ENCODE data around the gene MACROD1. TPM values are rescaled to one million over a fixed set of nuclear protein-coding genes. Genes with fewer than 3 reads are reported as not detected.
A peak's percentile ranks its signal among the peaks of the same experiment; 100 is the strongest.

The MACROD1 gene, protein sequence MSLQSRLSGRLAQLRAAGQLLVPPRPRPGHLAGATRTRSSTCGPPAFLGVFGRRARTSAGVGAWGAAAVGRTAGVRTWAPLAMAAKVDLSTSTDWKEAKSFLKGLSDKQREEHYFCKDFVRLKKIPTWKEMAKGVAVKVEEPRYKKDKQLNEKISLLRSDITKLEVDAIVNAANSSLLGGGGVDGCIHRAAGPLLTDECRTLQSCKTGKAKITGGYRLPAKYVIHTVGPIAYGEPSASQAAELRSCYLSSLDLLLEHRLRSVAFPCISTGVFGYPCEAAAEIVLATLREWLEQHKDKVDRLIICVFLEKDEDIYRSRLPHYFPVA
- total RNA-seq (10 to 100 TPM in 3 of 5 donors, 1 to 10 TPM in 2; 6.0 to 14.8 (median 10.4) TPM), total RNA-seq (1.0 to 10.2 (median 4.3) reads per million in 29 experiments)
- 5.5 TPM for total RNA-seq (2013)

DNA sequence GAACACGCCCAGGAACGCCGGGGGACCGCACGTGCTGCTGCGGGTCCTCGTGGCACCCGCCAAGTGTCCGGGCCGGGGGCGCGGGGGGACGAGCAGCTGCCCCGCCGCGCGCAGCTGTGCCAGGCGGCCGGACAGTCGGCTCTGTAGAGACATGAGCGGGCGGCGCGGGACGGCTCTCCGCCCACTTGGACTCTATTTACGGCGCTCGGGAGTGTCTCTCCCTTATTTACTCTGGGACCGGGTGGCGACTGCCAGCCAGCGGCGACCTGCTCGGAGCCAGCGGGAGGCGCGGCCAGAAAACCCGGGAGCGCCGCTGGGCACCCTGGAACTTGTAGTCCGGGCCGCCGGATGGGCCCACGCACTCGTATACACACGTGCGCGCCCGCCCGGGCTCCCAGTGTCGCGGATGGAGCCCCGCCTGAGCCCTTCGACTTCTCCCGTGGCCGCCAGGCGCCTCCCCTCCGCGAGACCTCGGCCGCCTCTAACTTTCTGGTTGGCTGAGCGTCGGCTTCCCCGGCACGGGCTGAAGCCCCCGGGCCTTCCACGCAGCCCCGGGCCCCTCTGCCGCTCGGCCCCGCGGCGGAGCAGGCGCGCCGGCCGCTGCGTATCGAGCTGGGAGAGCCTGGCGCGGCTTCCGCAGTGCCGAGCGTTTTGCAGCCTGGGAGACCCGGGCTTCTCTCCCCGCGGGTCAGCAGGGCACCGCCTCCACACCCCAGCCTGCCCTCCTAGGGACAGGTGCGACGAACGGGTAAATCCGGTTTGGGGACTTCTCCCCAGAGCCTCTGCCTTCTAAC lies at the start of gene MACROD1:
TSS of gene MACROD1 (minus strand) at position 272 of the 794 bp plus-strand sequence. CDS start at position 153, 119 bp downstream.
- Mint-ChIP-seq H3K9me3 (no peaks in the 10 kb centered on the region), H3K36me3 (no peaks in the 10 kb centered on the region), H3K27ac (peak within 1 kb of the TSS; percentile 46 to 76), H3K27me3 (no peaks in the 10 kb centered on the region), H3K4me1 (peaks cover 6 to 14% (median 8%) of the 10 kb centered on the region in 3 donors), H3K4me3 (peak within 1 kb of the TSS; percentile 84 to 88 (median 88))
- H3K4me1 ChIP-seq (ENCODE audit: control insufficient read depth in 1 of 2, extremely low read depth in 1 of 2, insufficient read depth in 2 of 2, low read length in 2 of 2), result peaks cover 0 to 18% of the 10 kb centered on the region in 2 experiments
- no peaks in the 10 kb centered on the region for H3K9me3 ChIP-seq
- no peak within 1 kb of the TSS for H3K27ac ChIP-seq (ENCODE audit: low read length)
- DNase-seq (peak; percentile 32 to 84 (median 60)), ATAC-seq (replicated peaks in 1 of 4) (peak; percentile 95 to 98 (median 96))
- ChIA-PET POLR2A (no interaction called here), CTCF (no interaction called here)
- no peaks in the 10 kb centered on the region for H3K27me3 ChIP-seq (replicated peaks in 1 of 2; ENCODE audit: control insufficient read depth in 2 of 2, extremely low read depth in 1 of 2, insufficient read depth in 2 of 2, low read length in 1 of 2)
- under 1% methylated on average over 87 of the region's 92 CpGs for WGBS (ENCODE audit: insufficient coverage)
- peak within 1 kb of the TSS; percentile 64 to 84 for H3K4me3 ChIP-seq (ENCODE audit: control insufficient read depth in 1 of 2, extremely low read depth in 1 of 2, low read length in 1 of 2)
- no peaks in the 10 kb centered on the region for H3K36me3 ChIP-seq (ENCODE audit: control insufficient read depth in 2 of 2, extremely low read depth in 1 of 2, insufficient read depth in 1 of 2, low read length in 1 of 2)

DNA sequence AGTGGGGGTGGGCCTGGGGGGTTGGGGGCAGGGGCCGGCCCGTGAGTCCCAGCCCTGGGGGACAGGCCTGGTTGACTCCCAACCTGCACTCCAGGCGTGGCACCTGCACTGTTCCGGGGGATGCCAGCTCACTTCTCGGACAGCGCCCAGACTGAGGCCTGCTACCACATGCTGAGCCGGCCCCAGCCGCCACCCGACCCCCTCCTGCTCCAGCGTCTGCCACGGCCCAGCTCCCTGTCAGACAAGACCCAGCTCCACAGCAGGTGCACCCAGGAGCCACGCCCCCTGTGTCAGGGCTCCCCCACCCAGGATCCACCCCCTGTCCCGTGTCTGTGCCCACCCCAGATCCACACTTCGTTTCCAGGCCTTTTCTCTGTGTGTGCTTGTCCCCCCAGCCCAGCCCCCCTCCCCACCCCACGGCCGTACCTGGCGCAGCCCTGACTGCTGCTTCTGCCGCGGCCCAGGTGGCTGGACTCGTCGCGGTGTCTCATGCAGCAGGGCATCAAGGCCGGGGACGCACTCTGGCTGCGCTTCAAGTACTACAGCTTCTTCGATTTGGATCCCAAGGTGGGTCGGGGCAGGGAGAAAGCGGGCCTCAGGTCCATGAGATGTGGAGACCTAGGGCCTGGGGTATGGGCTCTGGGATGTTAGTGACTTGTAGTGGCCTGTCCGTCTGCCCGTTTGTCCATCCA lies 45.4 kb upstream of the MACROD1 start:
- peaks cover 17% of the 10 kb centered on the region for H3K36me3 Mint-ChIP-seq
- 90% methylated on average over 23 of the region's 30 CpGs for WGBS (ENCODE audit: insufficient coverage)
- peaks cover 25 to 50% of the 10 kb centered on the region in 2 donors for H3K36me3 ChIP-seq (ENCODE audit: control insufficient read depth in 2 of 2, extremely low read depth in 1 of 2, insufficient read depth in 1 of 2, low read length in 1 of 2)

DNA sequence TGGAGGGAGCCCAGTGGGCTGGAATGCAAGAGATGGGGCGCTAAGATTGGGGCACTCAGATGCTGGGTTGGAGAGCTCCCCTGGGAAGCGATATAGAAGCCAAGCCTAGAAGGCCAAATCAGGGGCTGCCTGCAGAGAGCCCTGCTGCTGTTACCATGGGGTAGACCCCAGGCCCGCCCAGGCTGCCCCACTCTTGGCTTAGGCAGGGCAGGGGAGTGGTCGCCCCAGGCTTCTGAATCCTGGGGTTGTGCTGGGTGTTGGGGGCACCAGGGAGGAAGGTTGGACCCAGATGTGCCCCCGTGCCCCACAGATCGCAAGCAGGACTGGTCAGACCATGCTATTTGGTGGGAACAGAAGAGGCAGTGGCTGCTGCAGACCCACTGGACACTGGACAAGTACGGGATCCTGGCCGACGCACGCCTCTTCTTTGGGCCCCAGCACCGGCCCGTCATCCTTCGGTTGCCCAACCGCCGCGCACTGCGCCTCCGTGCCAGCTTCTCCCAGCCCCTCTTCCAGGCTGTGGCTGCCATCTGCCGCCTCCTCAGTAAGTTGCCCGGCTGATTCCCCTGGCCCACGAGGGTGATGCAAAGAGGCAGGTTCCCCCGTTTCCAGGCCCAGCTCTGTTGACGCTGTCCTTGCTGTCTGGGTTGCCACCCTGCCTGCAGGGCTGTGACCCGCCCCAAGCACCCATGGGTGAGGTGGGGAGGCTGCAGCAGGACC lies 44.5 kb upstream of the MACROD1 start:
- POLR2A ChIA-PET, result interaction anchor here in 1 of 2 donors (0.6 kb wide), 2 partner anchors 8 to 13 kb away, joined by 3 to 6 read pairs; no protein-coding TSS in a partner anchor
- CTCF ChIA-PET, result interaction anchor here (0.6 kb wide), 2 partner anchors 101 to 147 kb away, joined by 4 to 5 read pairs; no protein-coding TSS in a partner anchor
- H3K27me3 Mint-ChIP-seq, result no peaks in the 10 kb centered on the region
- Histone ChIP-seq H3K27me3 (replicated peaks in 1 of 2; ENCODE audit: control insufficient read depth in 2 of 2, extremely low read depth in 1 of 2, insufficient read depth in 2 of 2, low read length in 1 of 2) (no peaks in the 10 kb centered on the region), H3K4me1 (ENCODE audit: control insufficient read depth in 1 of 2, extremely low read depth in 1 of 2, insufficient read depth in 2 of 2, low read length in 2 of 2) (peaks cover 9 to 45% of the 10 kb centered on the region in 2 experiments), H3K27ac (ENCODE audit: low read length) (no peak overlapping the region), H3K9me3 (no peaks in the 10 kb centered on the region), H3K4me3 (ENCODE audit: control insufficient read depth in 1 of 2, extremely low read depth in 1 of 2, low read length in 1 of 2) (no peak overlapping the region), H3K36me3 (ENCODE audit: control insufficient read depth in 2 of 2, extremely low read depth in 1 of 2, insufficient read depth in 1 of 2, low read length in 1 of 2) (peaks cover 25 to 46% of the 10 kb centered on the region in 2 donors)
- peak overlapping the region in 1 of 2 donors; percentile 1 for H3K27ac Mint-ChIP-seq
- H3K4me1 Mint-ChIP-seq, result peaks cover 29 to 51% (median 51%) of the 10 kb centered on the region in 3 donors
- ATAC-seq (replicated peaks in 1 of 4), result no peak
- H3K9me3 Mint-ChIP-seq, result no peaks in the 10 kb centered on the region
- H3K36me3 Mint-ChIP-seq, result peaks cover 17% of the 10 kb centered on the region
- DNase-seq, result no peak
- H3K4me3 Mint-ChIP-seq, result no peak overlapping the region
- whole genome bisulfite sequencing (ENCODE audit: insufficient coverage), result 93% methylated on average over 24 of the region's 24 CpGs

More for the DNA sequence above, 45.4 kb upstream of the MACROD1 start:
- POLR2A ChIA-PET, result interaction anchor here in 1 of 2 donors (0.6 kb wide), 2 partner anchors 8 to 12 kb away, joined by 3 to 6 read pairs; no protein-coding TSS in a partner anchor
- no peak for DNase-seq
- Histone ChIP-seq H3K4me3 (ENCODE audit: control insufficient read depth in 1 of 2, extremely low read depth in 1 of 2, low read length in 1 of 2) (no peak overlapping the region), H3K27me3 (replicated peaks in 1 of 2; ENCODE audit: control insufficient read depth in 2 of 2, extremely low read depth in 1 of 2, insufficient read depth in 2 of 2, low read length in 1 of 2) (no peaks in the 10 kb centered on the region), H3K9me3 (no peaks in the 10 kb centered on the region), H3K4me1 (ENCODE audit: control insufficient read depth in 1 of 2, extremely low read depth in 1 of 2, insufficient read depth in 2 of 2, low read length in 2 of 2) (peaks cover 3 to 37% of the 10 kb centered on the region in 2 experiments), H3K27ac (ENCODE audit: low read length) (no peak overlapping the region)
- CTCF ChIA-PET, result interaction anchor here (0.6 kb wide), 2 partner anchors 100 to 148 kb away, joined by 4 to 5 read pairs; no protein-coding TSS in a partner anchor
- H3K4me1 Mint-ChIP-seq, result peaks cover 21 to 43% (median 42%) of the 10 kb centered on the region in 3 donors
- no peaks in the 10 kb centered on the region for H3K27me3 Mint-ChIP-seq
- H3K27ac Mint-ChIP-seq, result no peak overlapping the region
- ATAC-seq (replicated peaks in 1 of 4), result no peak
- no peak overlapping the region for H3K4me3 Mint-ChIP-seq
- no peaks in the 10 kb centered on the region for H3K9me3 Mint-ChIP-seq

DNA sequence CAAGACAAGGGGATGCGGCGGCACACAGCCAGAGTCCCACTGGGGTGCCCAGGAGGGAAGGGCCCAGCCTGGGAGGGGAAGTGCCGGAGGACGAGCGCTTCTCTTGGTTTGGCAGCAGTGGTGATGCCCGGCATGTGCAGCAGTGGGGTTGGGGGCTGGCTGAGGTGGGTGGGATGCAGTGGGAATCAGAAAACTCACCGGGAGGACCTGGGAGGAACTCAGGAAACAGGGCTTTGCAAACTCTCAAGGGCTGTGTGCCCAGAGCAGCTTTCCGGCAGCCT lies 43.6 kb upstream of the MACROD1 start:
- peak overlapping the region in 1 of 3 donors; percentile 91 for H3K4me3 Mint-ChIP-seq
- no peak for DNase-seq
- Histone ChIP-seq H3K4me3 (ENCODE audit: control insufficient read depth in 1 of 2, extremely low read depth in 1 of 2, low read length in 1 of 2) (no peak overlapping the region), H3K9me3 (no peaks in the 10 kb centered on the region), H3K36me3 (ENCODE audit: control insufficient read depth in 2 of 2, extremely low read depth in 1 of 2, insufficient read depth in 1 of 2, low read length in 1 of 2) (peaks cover 25 to 41% of the 10 kb centered on the region in 2 donors), H3K27me3 (replicated peaks in 1 of 2; ENCODE audit: control insufficient read depth in 2 of 2, extremely low read depth in 1 of 2, insufficient read depth in 2 of 2, low read length in 1 of 2) (no peaks in the 10 kb centered on the region), H3K27ac (ENCODE audit: low read length) (no peak overlapping the region), H3K4me1 (ENCODE audit: control insufficient read depth in 1 of 2, extremely low read depth in 1 of 2, insufficient read depth in 2 of 2, low read length in 2 of 2) (peaks cover 11 to 55% of the 10 kb centered on the region in 2 experiments)
- peaks cover 35 to 56% (median 53%) of the 10 kb centered on the region in 3 donors for H3K4me1 Mint-ChIP-seq
- 88% methylated on average over 6 of the region's 8 CpGs for WGBS (ENCODE audit: insufficient coverage)
- peak overlapping the region in 1 of 2 donors; percentile 95 for H3K27ac Mint-ChIP-seq
- H3K27me3 Mint-ChIP-seq, result no peaks in the 10 kb centered on the region
- POLR2A ChIA-PET, result no interaction called here
- CTCF ChIA-PET, result no interaction called here
- H3K9me3 Mint-ChIP-seq, result no peaks in the 10 kb centered on the region
- H3K36me3 Mint-ChIP-seq, result peaks cover 14% of the 10 kb centered on the region
- ATAC-seq (replicated peaks in 1 of 4), result no peak

DNA sequence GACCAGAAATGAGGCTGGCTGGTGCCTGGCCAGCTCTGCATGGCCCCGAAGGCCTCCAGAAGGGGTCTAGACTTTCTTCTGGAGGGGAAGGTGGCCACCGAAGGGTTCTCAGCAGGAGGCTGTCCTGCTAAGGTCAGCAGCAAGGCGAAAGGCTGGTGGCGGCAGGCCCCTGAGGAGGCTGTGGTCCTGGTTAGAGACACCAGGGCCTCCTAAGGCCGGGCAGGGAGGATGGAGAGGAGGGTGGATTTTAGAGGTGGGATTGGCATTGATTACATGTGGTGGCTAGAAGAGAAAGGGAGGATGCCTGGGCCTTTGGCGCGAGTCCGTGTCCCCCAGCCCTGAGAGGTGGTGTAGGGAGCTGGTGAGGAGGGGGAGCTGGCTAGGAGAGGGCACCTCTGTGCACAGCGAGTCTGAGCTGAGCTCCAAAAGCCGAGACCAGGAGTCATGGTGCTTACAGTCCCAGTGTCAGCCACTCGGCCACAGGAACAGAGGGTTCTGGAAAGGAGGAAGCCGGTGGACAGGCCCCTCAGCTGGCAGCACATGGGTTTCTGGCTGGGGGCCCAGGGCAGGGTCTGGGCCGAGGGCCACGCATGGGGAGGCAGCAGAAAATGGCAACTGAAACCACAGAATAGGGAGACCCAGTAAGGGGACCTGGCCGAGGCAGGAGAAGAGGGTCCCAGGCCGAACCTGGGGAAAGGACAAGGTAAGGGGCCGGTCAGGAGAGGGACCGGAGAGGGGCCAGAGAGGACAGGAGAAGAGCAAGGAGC lies 43.1 kb upstream of the MACROD1 start:
- peaks cover 14 to 60% of the 10 kb centered on the region in 2 experiments for H3K4me1 ChIP-seq (ENCODE audit: control insufficient read depth in 1 of 2, extremely low read depth in 1 of 2, insufficient read depth in 2 of 2, low read length in 2 of 2)
- H3K27ac ChIP-seq (ENCODE audit: low read length), result peak overlapping the region; percentile 60
- H3K9me3 ChIP-seq, result no peaks in the 10 kb centered on the region
- ChIA-PET CTCF (interaction anchor here in 1 of 2 donors (2.0 kb wide), 1 partner anchor 96 kb away, joined by 8 read pairs; no protein-coding TSS in a partner anchor), POLR2A (no interaction called here)
- H3K9me3 Mint-ChIP-seq, result no peaks in the 10 kb centered on the region
- WGBS (ENCODE audit: insufficient coverage), result 93% methylated on average over 18 of the region's 18 CpGs
- DNase-seq (no peak), ATAC-seq (replicated peaks in 1 of 4) (no peak)
- H3K4me3 Mint-ChIP-seq, result peak overlapping the region in 2 of 3 donors; percentile 44 to 91
- no peaks in the 10 kb centered on the region for H3K27me3 ChIP-seq (replicated peaks in 1 of 2; ENCODE audit: control insufficient read depth in 2 of 2, extremely low read depth in 1 of 2, insufficient read depth in 2 of 2, low read length in 1 of 2)
- peaks cover 17% of the 10 kb centered on the region for H3K36me3 Mint-ChIP-seq
- H3K36me3 ChIP-seq (ENCODE audit: control insufficient read depth in 2 of 2, extremely low read depth in 1 of 2, insufficient read depth in 1 of 2, low read length in 1 of 2), result peaks cover 25 to 46% of the 10 kb centered on the region in 2 donors
- peaks cover 40 to 60% (median 58%) of the 10 kb centered on the region in 3 donors for H3K4me1 Mint-ChIP-seq
- H3K27ac Mint-ChIP-seq, result peak overlapping the region; percentile 95
- no peak overlapping the region for H3K4me3 ChIP-seq (ENCODE audit: control insufficient read depth in 1 of 2, extremely low read depth in 1 of 2, low read length in 1 of 2)
- no peaks in the 10 kb centered on the region for H3K27me3 Mint-ChIP-seq
